ENCODE results near the gene ROBO1.
"Not testable (repeated sequence)": the region's sequence is repeated elsewhere in the genome, so short reads cannot be mapped to it uniquely, and the experiment has no call there.

Gene ROBO1

GRCh38 chr3:79767905-79768267 is at the start of gene ROBO1:
TSS of gene ROBO1 (minus strand) at chr3:79767998.
- H3K27ac ChIP-seq, result no peak within 1 kb of the TSS
- TF ChIP-seq CTCF (conservative IDR thresholded peaks at IDR 0.05) (no peak), ZFX (IDR thresholded peaks at IDR 0.05) (no peak)

GRCh38 chr3:79817224-79817623 is 49.4 kb upstream of the ROBO1 start:
- no peak overlapping the region for H3K27ac ChIP-seq
- no peak for TF ChIP-seq ZFX (IDR thresholded peaks at IDR 0.05)
- no peak for TF ChIP-seq CTCF (conservative IDR thresholded peaks at IDR 0.05)

- no peak overlapping the region for H3K27ac ChIP-seq
- no peak for TF ChIP-seq ZFX (IDR thresholded peaks at IDR 0.05)
These were observed 47.7 kb upstream of the ROBO1 start for GRCh38 chr3:79815478-79815877.

GRCh38 chr3:79810581-79810980 is 42.8 kb upstream of the ROBO1 start:
- H3K27ac ChIP-seq, result no peak overlapping the region
- TF ChIP-seq ZFX (IDR thresholded peaks at IDR 0.05) (no peak), CTCF (conservative IDR thresholded peaks at IDR 0.05) (no peak)

GRCh38 chr3:79810092-79810491 is 42.3 kb upstream of the ROBO1 start:
- TF ChIP-seq CTCF (conservative IDR thresholded peaks at IDR 0.05) (no peak), ZFX (IDR thresholded peaks at IDR 0.05) (no peak)
- no peak overlapping the region for H3K27ac ChIP-seq

GRCh38 chr3:79809106-79809505 is 41.3 kb upstream of the ROBO1 start:
- TF ChIP-seq CTCF (conservative IDR thresholded peaks at IDR 0.05) (no peak), ZFX (IDR thresholded peaks at IDR 0.05) (no peak)
- no peak overlapping the region for H3K27ac ChIP-seq

GRCh38 chr3:79808515-79808914 is 40.7 kb upstream of the ROBO1 start:
- H3K27ac ChIP-seq, result no peak overlapping the region
- TF ChIP-seq CTCF (conservative IDR thresholded peaks at IDR 0.05) (no peak), ZFX (IDR thresholded peaks at IDR 0.05) (no peak)

GRCh38 chr3:79790177-79790576 is 22.4 kb upstream of the ROBO1 start:
- H3K27ac ChIP-seq, result not testable (repeated sequence)
- TF ChIP-seq CTCF (conservative IDR thresholded peaks at IDR 0.05), result peak; percentile 11; the same call in 1 of the 2 replicates
